WTC11 (cell line): ENCODE results near the gene IGSF11. TPM values are rescaled to one million over a fixed set of nuclear protein-coding genes. Genes with fewer than 3 reads are reported as not detected.

Source experiments
- ATAC-seq: fragments of 200-7000 bp; cut with Tn5 transposase; 2 replicates; pipeline ENCODE4 v1.10.0; 2021; ENCODE audit warnings: mild to moderate bottlenecking, moderate library complexity
- CTCF ChIA-PET: fragments of 300-600 bp; sonication (Branson Sonifier 250); formaldehyde crosslinking; loops from one replicate; lab custom pipeline; 2021; ENCODE audit warnings: antibody characterized with exemption; lab: Charles Lee
- POLR2A ChIA-PET: fragments of 350-600 bp; sonication (Branson Sonifier 250); formaldehyde crosslinking; loops from one replicate; lab custom pipeline; 2021; ENCODE audit warnings: antibody characterized with exemption; lab: Charles Lee
- DNase-seq: peaks from one replicate; pipeline ENCODE4 v3.0.0; 2021; ENCODE audit warnings: low spot score
- H3K27ac Mint-ChIP-seq: 2 replicates; pipeline ENCODE4 v1.8.0; 2021; ENCODE audit warnings: mixed read lengths
- H3K27me3 Mint-ChIP-seq: 2 replicates; pipeline ENCODE4 v1.8.0; 2021; ENCODE audit warnings: low read depth, mild to moderate bottlenecking, moderate library complexity, mixed read lengths
- H3K36me3 Mint-ChIP-seq: 2 replicates; pipeline ENCODE4 v1.8.0; 2021; ENCODE audit warnings: mixed read lengths
- H3K4me1 Mint-ChIP-seq: 2 replicates; pipeline ENCODE4 v1.8.0; 2022; ENCODE audit warnings: mixed read lengths
- H3K4me3 Mint-ChIP-seq: 2 replicates; pipeline ENCODE4 v1.8.0; 2021; ENCODE audit warnings: mild to moderate bottlenecking, moderate library complexity, mixed read lengths
- H3K9me3 Mint-ChIP-seq: 2 replicates; pipeline ENCODE4 v1.8.0; 2021; ENCODE audit warnings: mixed read lengths
- ARID4B ChIP-seq: sonication (generic); formaldehyde crosslinking; IDR thresholded peaks from 2 replicates; pipeline ENCODE4 v1.8.0; 2023; ENCODE audit warnings: missing genetic modification reagents, mild to moderate bottlenecking, borderline replicate concordance
- ATF6 ChIP-seq: sonication (generic); formaldehyde crosslinking; IDR thresholded peaks from 2 replicates; pipeline ENCODE4 v1.8.1; 2023; ENCODE audit warnings: mild to moderate bottlenecking, missing genetic modification reagents
- E2F5 ChIP-seq: sonication (generic); formaldehyde crosslinking; IDR thresholded peaks from 2 replicates; pipeline ENCODE4 v1.8.1; 2022; ENCODE audit warnings: mild to moderate bottlenecking, moderate library complexity, missing genetic modification reagents
- ELF4 ChIP-seq: sonication (generic); formaldehyde crosslinking; IDR thresholded peaks from 2 replicates; pipeline ENCODE4 v1.8.1; 2022; ENCODE audit warnings: low read depth, mild to moderate bottlenecking, moderate library complexity, missing genetic modification reagents
- ETV6 ChIP-seq: sonication (generic); formaldehyde crosslinking; IDR thresholded peaks from 2 replicates; pipeline ENCODE4 v1.8.1; 2022; ENCODE audit warnings: mild to moderate bottlenecking, missing genetic modification reagents
- FOXP1 ChIP-seq: sonication (generic); formaldehyde crosslinking; IDR thresholded peaks from 2 replicates; pipeline ENCODE4 v1.8.0; 2022; ENCODE audit warnings: missing genetic modification reagents, mild to moderate bottlenecking, moderate library complexity, borderline replicate concordance
- FOXP4 ChIP-seq: sonication (generic); formaldehyde crosslinking; IDR thresholded peaks from 2 replicates; pipeline ENCODE4 v1.8.0; 2022; ENCODE audit warnings: mild to moderate bottlenecking, missing genetic modification reagents
- GRHL2 ChIP-seq: fragments of 250-450 bp; sonication (Bioruptor Pico); IDR thresholded peaks from 2 replicates; pipeline ENCODE4 v1.8.0; 2022; ENCODE audit warnings: mild to moderate bottlenecking, moderate library complexity; ENCODE audit not compliant: insufficient replicate concordance, severe bottlenecking
- HMGA2 ChIP-seq: fragments of 250-450 bp; sonication (Bioruptor Pico); IDR thresholded peaks from 2 replicates; pipeline ENCODE4 v1.4.0; 2021; ENCODE audit warnings: mild to moderate bottlenecking, moderate library complexity
- MAX ChIP-seq: sonication (generic); formaldehyde crosslinking; IDR thresholded peaks from 2 replicates; pipeline ENCODE4 v1.8.0; 2022; ENCODE audit warnings: mild to moderate bottlenecking, missing genetic modification reagents
- MXD4 ChIP-seq: fragments of 250-450 bp; sonication (Bioruptor Pico); IDR thresholded peaks from 2 replicates; pipeline ENCODE4 v1.8.0; 2021; ENCODE audit warnings: mild to moderate bottlenecking, moderate library complexity, borderline replicate concordance
- NFE2L1 ChIP-seq: sonication (generic); formaldehyde crosslinking; IDR thresholded peaks from 2 replicates; pipeline ENCODE4 v1.8.1; 2023; ENCODE audit warnings: missing genetic modification reagents
- NR2C2 ChIP-seq: sonication (generic); formaldehyde crosslinking; IDR thresholded peaks from 2 replicates; pipeline ENCODE4 v1.8.0; 2022; ENCODE audit warnings: mild to moderate bottlenecking, missing genetic modification reagents
- RELA ChIP-seq: sonication (generic); formaldehyde crosslinking; IDR thresholded peaks from 2 replicates; pipeline ENCODE4 v1.8.1; 2022; ENCODE audit warnings: missing genetic modification reagents, mild to moderate bottlenecking, borderline replicate concordance
- RORB ChIP-seq: fragments of 250-450 bp; sonication (Bioruptor Pico); IDR thresholded peaks from 2 replicates; pipeline ENCODE4 v1.9.0; 2021; ENCODE audit warnings: mild to moderate bottlenecking
- SMAD3 ChIP-seq: sonication (generic); formaldehyde crosslinking; IDR thresholded peaks from 2 replicates; pipeline ENCODE4 v1.8.0; 2022; ENCODE audit warnings: missing genetic modification reagents, mild to moderate bottlenecking, borderline replicate concordance
- TEAD1 ChIP-seq: sonication (generic); formaldehyde crosslinking; IDR thresholded peaks from 2 replicates; pipeline ENCODE4 v1.8.0; 2022; ENCODE audit warnings: mild to moderate bottlenecking, missing genetic modification reagents
- ZMAT4 ChIP-seq: fragments of 250-450 bp; sonication (Bioruptor Pico); IDR thresholded peaks from 2 replicates; pipeline ENCODE4 v1.9.0; 2021; ENCODE audit warnings: mild to moderate bottlenecking
- ZNF317 ChIP-seq: sonication (generic); formaldehyde crosslinking; IDR thresholded peaks from 2 replicates; pipeline ENCODE4 v1.8.1; 2023; ENCODE audit warnings: low read depth, mild to moderate bottlenecking, moderate library complexity, missing genetic modification reagents, borderline replicate concordance
- ZNF416 ChIP-seq: fragments of 250-450 bp; sonication (Bioruptor Pico); IDR thresholded peaks from 2 replicates; pipeline ENCODE4 v1.9.0; 2021; ENCODE audit warnings: mild to moderate bottlenecking, inconsistent platforms
- total RNA-seq: library from RNA; stranded (reverse); gene quantifications from 3 replicates; pipeline ENCODE4 v1.2.3, GENCODE V29; 2021

IGSF11 gene
- total RNA-seq, 1 experiment from 2014 or later, result 1.6 TPM

GRCh38 chr3:118966700-118967099 is 67.9 kb downstream of the IGSF11 start:
- Mint-ChIP-seq H3K27ac (no peak overlapping the region), H3K4me1 (peaks cover 45% of the 10 kb centered on the region), H3K36me3 (no peaks in the 10 kb centered on the region), H3K27me3 (no peaks in the 10 kb centered on the region), H3K4me3 (no peak overlapping the region), H3K9me3 (no peaks in the 10 kb centered on the region)
- no peak for ATAC-seq
- DNase-seq, result no peak
- POLR2A ChIA-PET, result no interaction called here
- TF ChIP-seq E2F5 (CRISPR knock-in tag) (no peak), RELA (CRISPR knock-in tag) (no peak), TEAD1 (CRISPR knock-in tag) (no peak), SMAD3 (CRISPR knock-in tag) (no peak), GRHL2 (CRISPR knock-in tag) (no peak), HMGA2 (CRISPR knock-in tag) (no peak), ARID4B (CRISPR knock-in tag) (no peak)
- TF ChIP-seq, all 79 proteins: peak for 0
- CTCF ChIA-PET, result interaction anchor here (4.0 kb wide), 1 partner anchor 82 kb away, joined by 15 read pairs; no protein-coding TSS in a partner anchor

GRCh38 chr3:118963711-118964110 is 70.9 kb downstream of the IGSF11 start:
- ChIA-PET CTCF (no interaction called here), POLR2A (no interaction called here)
- ATAC-seq, result no peak
- H3K9me3 Mint-ChIP-seq, result no peaks in the 10 kb centered on the region
- no peaks in the 10 kb centered on the region for H3K36me3 Mint-ChIP-seq
- no peak overlapping the region for H3K4me3 Mint-ChIP-seq
- DNase-seq, result no peak
- no peaks in the 10 kb centered on the region for H3K27me3 Mint-ChIP-seq
- H3K27ac Mint-ChIP-seq, result no peak overlapping the region
- H3K4me1 Mint-ChIP-seq, result peaks cover 32% of the 10 kb centered on the region
- no peak for TF ChIP-seq ZNF317 (CRISPR knock-in tag)
- TF ChIP-seq ARID4B (CRISPR knock-in tag), result no peak
- no peak for TF ChIP-seq ETV6
- TF ChIP-seq NR2C2 (CRISPR knock-in tag), result no peak
- no peak for TF ChIP-seq FOXP4 (CRISPR knock-in tag)
- TF ChIP-seq RORB (CRISPR knock-in tag), result no peak
- TF ChIP-seq MAX (CRISPR knock-in tag), result no peak
- TF ChIP-seq ZNF416 (CRISPR knock-in tag), result no peak
- no peak for TF ChIP-seq FOXP1
- TF ChIP-seq NFE2L1 (CRISPR knock-in tag), result no peak
- no peak for TF ChIP-seq MXD4 (CRISPR knock-in tag)
- TF ChIP-seq ELF4 (CRISPR knock-in tag), result no peak
- no peak for TF ChIP-seq ATF6 (CRISPR knock-in tag)
- no peak for TF ChIP-seq ZMAT4
- TF ChIP-seq RELA (CRISPR knock-in tag), result no peak
